Measurements from ENCODE around the gene PRKACB. TPM values are rescaled to one million over a fixed set of nuclear protein-coding genes. Genes with fewer than 3 reads are reported as not detected.
"Not testable (repeated sequence)": the region's sequence is repeated elsewhere in the genome, so short reads cannot be mapped to it uniquely, and the experiment has no call there.

PRKACB gene
- total and polyA plus RNA-seq, 11 donors: 8.7 to 52.3 (median 39.0) TPM

GRCh38 chr1:84286071-84286470 is 142.0 kb downstream of the PRKACB start:
- TF ChIP-seq CTCF (IDR thresholded peaks at IDR 0.05) (no peak), POLR2A (IDR thresholded peaks at IDR 0.05) (no peak)

GRCh38 chr1:84287389-84287788 is 143.3 kb downstream of the PRKACB start:
- H3K27ac ChIP-seq; H3K36me3 ChIP-seq; H3K27me3 ChIP-seq; ATAC-seq; H3K4me1 ChIP-seq; H3K4me3 ChIP-seq; intact Hi-C loops (cut with DNase I); DNase-seq: not testable (repeated sequence)
- H3K9me3 ChIP-seq: peaks cover 0 to 25% (median 14%) of the 10 kb centered on the region in 12 donors
- WGBS, 4 donors: 60 to 72% (median 64%) methylated on average over 3 of the region's 3 CpGs

More at GRCh38 chr1:84286071-84286470, 142.0 kb downstream of the PRKACB start:
- Histone ChIP-seq H3K27me3 (no peaks in the 10 kb centered on the region), H3K27ac (no peak overlapping the region), H3K9me3 (peaks cover 0 to 25% (median 14%) of the 10 kb centered on the region in 12 donors), H3K4me3 (no peak overlapping the region), H3K4me1 (no peaks in the 10 kb centered on the region), H3K36me3 (no peaks in the 10 kb centered on the region)
- 77 to 88% (median 82%) methylated on average over 1 of the region's 1 CpG for WGBS, 4 donors
- DNase-seq (no peak), ATAC-seq (no peak)
- intact Hi-C loops (cut with DNase I): no loop called here

Other genes starting within 250 kb of the PRKACB start
- 10 to 100 TPM in 2 of 9 donors, 1 to 10 TPM in 7; 1.6 to 12.8 (median 3.3) TPM for gene TTLL7, start 145.1 kb upstream of the PRKACB start, total RNA-seq
- gene TTLL7, start 145.1 kb upstream of the PRKACB start, polyA plus RNA-seq: 1 to 10 TPM in 1 of 2 donors, under 1 TPM in 1; 0.87 to 2.0 TPM
- gene SAMD13, start 157.4 kb downstream of the PRKACB start, total RNA-seq: 1 to 10 TPM in 7 of 9 donors, under 1 TPM in 1, not detected in 1; 0.40 to 3.0 (median 1.7) TPM
- under 1 TPM; 0.42 to 0.84 TPM for gene SAMD13, start 157.4 kb downstream of the PRKACB start, polyA plus RNA-seq